RWPE1 (cell line): Measurements from ENCODE around the gene PRKN.

Experiments
- CTCF ChIA-PET: fragments of 350-600 bp; sonication (Branson Sonifier 250); formaldehyde crosslinking; extraction: SDS; loops from one replicate; lab custom pipeline; 2021; lab: Yijun Ruan, JAX
- POLR2A ChIA-PET: fragments of 400-600 bp; formaldehyde crosslinking; extraction: SDS; loops from one replicate; lab custom pipeline; 2020; ENCODE audit warnings: antibody characterized with exemption; ENCODE audit not compliant: low non-redundant PET; lab: Yijun Ruan, JAX
- DNase-seq: peaks from one replicate; pipeline ENCODE4 v3.0.0; 2012; ENCODE audit warnings: low spot score
- H3K27ac ChIP-seq: fragments of 450-650 bp; 2 replicates; pipeline ENCODE4 v1.5.1; 2017
- CTCF ChIP-seq: fragments of 450-650 bp; conservative IDR thresholded peaks from 2 replicates; pipeline ENCODE4 v1.5.1; 2017; ENCODE audit warnings: low read depth, mild to moderate bottlenecking

Gene PRKN

DNA sequence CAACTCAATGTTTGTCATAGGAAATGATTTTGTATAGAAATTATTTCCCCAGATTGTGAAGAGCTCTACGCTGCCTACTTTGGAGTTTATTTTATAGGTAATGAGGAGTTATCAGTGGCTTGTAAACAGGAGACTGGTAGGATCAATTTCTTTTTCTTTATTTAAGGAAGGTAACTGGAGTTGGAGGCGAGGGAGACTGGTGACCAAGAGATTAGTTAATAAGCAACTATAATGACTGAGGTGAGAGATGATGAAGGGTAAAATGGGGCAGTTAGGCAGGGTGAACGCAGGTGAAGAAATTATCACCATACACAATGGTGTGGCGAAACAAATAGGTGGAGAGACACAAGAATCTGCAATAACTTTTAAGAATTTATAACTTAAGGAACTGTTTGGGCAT is 100.2 kb downstream of the PRKN start:
- POLR2A ChIA-PET: no interaction called here
- no peak overlapping the region for H3K27ac ChIP-seq
- CTCF ChIA-PET: no interaction called here
- no peak for DNase-seq
- no peak for TF ChIP-seq CTCF

GRCh38 chr6:162626869-162627268 is 100.7 kb downstream of the PRKN start:
- no peak overlapping the region for H3K27ac ChIP-seq
- ChIA-PET CTCF (no interaction called here), POLR2A (no interaction called here)
- DNase-seq: no peak
- TF ChIP-seq CTCF: no peak

GRCh38 chr6:162625846-162626540 is 101.6 kb downstream of the PRKN start:
- H3K27ac ChIP-seq: no peak overlapping the region
- no peak for DNase-seq
- POLR2A ChIA-PET: no interaction called here
- no peak for TF ChIP-seq CTCF
- CTCF ChIA-PET: no interaction called here

GRCh38 chr6:162622572-162622971 is 105.0 kb downstream of the PRKN start:
- no peak for DNase-seq
- CTCF ChIA-PET: no interaction called here
- TF ChIP-seq CTCF: no peak
- POLR2A ChIA-PET: no interaction called here
- H3K27ac ChIP-seq: no peak overlapping the region

- TF ChIP-seq CTCF: no peak
- H3K27ac ChIP-seq: no peak overlapping the region
- POLR2A ChIA-PET: no interaction called here
- CTCF ChIA-PET: no interaction called here
- DNase-seq: peak; percentile 16
Observed at GRCh38 chr6:162621246-162621645, 106.3 kb downstream of the PRKN start.

- TF ChIP-seq CTCF: no peak
- H3K27ac ChIP-seq: no peak overlapping the region
- CTCF ChIA-PET: no interaction called here
- no peak for DNase-seq
- POLR2A ChIA-PET: no interaction called here
Observed at GRCh38 chr6:162620073-162620472, 107.5 kb downstream of the PRKN start.
